ENCODE measurements around the gene RSPO1. TPM values are rescaled to one million over a fixed set of nuclear protein-coding genes. Genes with fewer than 3 reads are reported as not detected.

The RSPO1 gene
- total and polyA plus RNA-seq, 2 of the 4 experiments (the other 2 are of a cell fraction) = not detected

- Histone ChIP-seq H3K9me3 (ENCODE audit: control insufficient read depth, insufficient read depth, low read length) (no peaks in the 10 kb centered on the region), H3K9ac (ENCODE audit: low read depth, low read length) (no peak overlapping the region), H4K91ac (ENCODE audit: insufficient read depth, low read depth, low read length) (no peak overlapping the region), H4K5ac (ENCODE audit: low read depth, low read length) (no peak overlapping the region), H3K23ac (ENCODE audit: low read depth, low read length) (no peak overlapping the region), H2AK9ac (replicated peaks; ENCODE audit: low read depth, low read length, poor library complexity) (no peak overlapping the region), H2BK120ac (ENCODE audit: low read depth, low read length) (no peak overlapping the region), H2AK5ac (ENCODE audit: low read depth, low read length) (no peak overlapping the region), H3K4me2 (ENCODE audit: low read depth, low read length) (no peak overlapping the region), H3K9me1 (ENCODE audit: insufficient read depth, low read length) (no peaks in the 10 kb centered on the region), H2BK5ac (ENCODE audit: low read depth, low read length, poor library complexity, severe bottlenecking) (no peak overlapping the region), H4K20me1 (ENCODE audit: insufficient read depth, low read length) (no peaks in the 10 kb centered on the region), H3K18ac (ENCODE audit: low read depth, low read length) (no peak overlapping the region), H3K4me3 (ENCODE audit: insufficient read depth, low read depth, low read length) (no peak overlapping the region), H2BK20ac (ENCODE audit: low read depth, low read length) (no peak overlapping the region), H2AFZ (replicated peaks; ENCODE audit: low read length, poor library complexity) (no peak overlapping the region), H3K14ac (replicated peaks; ENCODE audit: low read depth, low read length) (no peak overlapping the region), H3K27me3 (ENCODE audit: control insufficient read depth, insufficient read depth, low read length) (peaks cover 55% of the 10 kb centered on the region), H4K8ac (ENCODE audit: low read depth in 2 of 2, low read length in 2 of 2) (no peak overlapping the region), H3K56ac (ENCODE audit: extremely low read depth, insufficient read depth, low read length) (no peak overlapping the region), H3K79me1 (ENCODE audit: low read depth in 1 of 2, low read length in 2 of 2) (no peaks in the 10 kb centered on the region), H3K4ac (ENCODE audit: low read depth, low read length) (no peak overlapping the region), H3K4me1 (ENCODE audit: control insufficient read depth, insufficient read depth, low read length) (no peaks in the 10 kb centered on the region), H2BK15ac (ENCODE audit: low read depth, low read length) (no peak overlapping the region), H3K36me3 (ENCODE audit: control insufficient read depth, insufficient read depth, low read length) (no peaks in the 10 kb centered on the region), H3K27ac (ENCODE audit: insufficient read depth, low read length) (no peak overlapping the region)
- 50% methylated on average over 1 of the region's 2 CpGs; no CpG with 5 or more reads in 1 of the 2 experiments for WGBS, 2 experiments (ENCODE audit: extremely low coverage in 2 of 2, insufficient read length in 1 of 2)
- ATAC-seq (ENCODE audit: low read depth) (no peak), DNase-seq (no peak)
- POLR2A ChIA-PET (ENCODE audit: unreplicated experiment) = no interaction called here
- BruUV-seq (replicated peaks) = no TSS peak
- intact Hi-C loops (cut with micrococcal nuclease) = loop anchor here (1.0 kb wide), 1 partner anchor 11 kb away; no protein-coding TSS in a partner anchor
- no peak for TF ChIP-seq USF2 (IDR thresholded peaks at IDR 0.05; ENCODE audit: low read depth, low read length)
- TF ChIP-seq FOS (IDR thresholded peaks at IDR 0.05; ENCODE audit: low read depth, low read length) = no peak
- TF ChIP-seq MAFK (IDR thresholded peaks at IDR 0.05; ENCODE audit: low read depth, low read length) = no peak
- no peak for TF ChIP-seq RCOR1 (IDR thresholded peaks at IDR 0.05; ENCODE audit: insufficient replicate concordance, low read length)
- no peak for TF ChIP-seq BHLHE40 (IDR thresholded peaks at IDR 0.05; ENCODE audit: low read depth, low read length)
- dilution Hi-C loops (cut with HindIII; ENCODE audit: low sequenced_read_pairs, unreplicated experiment) = no loop called here
- CTCF ChIA-PET = no interaction called here
- in situ Hi-C loops (cut with MboI; ENCODE audit: low sequenced_read_pairs) = loop anchor here (5.0 kb wide), 1 partner anchor 63 kb away; no protein-coding TSS in a partner anchor
Measured at GRCh38 chr1:37670133-37670532, 35.4 kb upstream of the RSPO1 start.

Data from IMR-90 (cell line).